AG04450 (cell line): ENCODE data around the gene HAGHL. TPM values are rescaled to one million over a fixed set of nuclear protein-coding genes. Genes with fewer than 3 reads are reported as not detected.
A peak's percentile ranks its signal among the peaks of the same experiment; 100 is the strongest.

Experiments used
- CTCF ChIA-PET: fragments of 300-600, 350-600 bp; formaldehyde crosslinking; extraction: SDS; loops from one replicate; lab custom pipeline; 2022; ENCODE audit warnings: antibody characterized with exemption, inconsistent platforms; lab: Charles Lee
- POLR2A ChIA-PET: fragments of 350-600 bp; formaldehyde crosslinking; extraction: SDS; loops from one replicate; lab custom pipeline; 2021; ENCODE audit warnings: antibody characterized with exemption, inconsistent platforms; lab: Yijun Ruan, JAX
- DNase-seq: peaks from one replicate; pipeline ENCODE4 v3.0.0-alpha.2; 2011; ENCODE audit warnings: low read depth, low spot score
- H3K27ac ChIP-seq: one replicate; pipeline ENCODE4 v1.5.1; 2012; ENCODE audit warnings: low read depth, low read length, control low read depth
- H3K27me3 ChIP-seq: one replicate; pipeline ENCODE4 v1.6.0; 2012; ENCODE audit warnings: low read length; ENCODE audit not compliant: control insufficient read depth, insufficient read depth
- H3K4me3 ChIP-seq: 2 replicates; pipeline ENCODE4 v1.5.1; 2011; ENCODE audit warnings: mild to moderate bottlenecking, low read depth, low read length, control low read depth
- H3K9me3 ChIP-seq: 2 replicates; pipeline ENCODE4 v1.5.1; 2012; ENCODE audit warnings: low read length; ENCODE audit not compliant: control insufficient read depth, insufficient read depth
- CTCF ChIP-seq: IDR thresholded peaks from 2 replicates; pipeline ENCODE4 v1.5.1; 2011; ENCODE audit warnings: low read depth, low read length, control low read depth, inconsistent platforms
- polyA plus RNA-seq: library from polyadenylated mRNA; depleted of rRNA; stranded (reverse); fragments of >200 nt; gene quantifications from 2 replicates; pipeline ENCODE4 v1.2.3, GENCODE V29; 2011

HAGHL gene
- polyA plus RNA-seq, 1 experiment: 4.2 TPM

GRCh38 chr16:728131-728889, 1.4 kb downstream of the HAGHL start:
- Histone ChIP-seq H3K4me3 (peak overlapping the region; percentile 73), H3K27ac (no peak overlapping the region), H3K9me3 (no peaks in the 10 kb centered on the region; the same call in 1 of the 2 replicates), H3K27me3 (no peaks in the 10 kb centered on the region)
- ChIA-PET POLR2A (interaction anchor here (0.6 to 0.8 kb wide), 2 partner anchors 44 to 74 kb away, joined by 3 read pairs; partner anchors contain the start of gene JMJD8), CTCF (interaction anchor here (1.0 to 1.5 kb wide), 2 partner anchors 13 to 16 kb away, joined by 4 to 5 read pairs; partner anchors contain the start of gene CIAO3)
- DNase-seq: no peak
- no peak for TF ChIP-seq CTCF

DNA sequence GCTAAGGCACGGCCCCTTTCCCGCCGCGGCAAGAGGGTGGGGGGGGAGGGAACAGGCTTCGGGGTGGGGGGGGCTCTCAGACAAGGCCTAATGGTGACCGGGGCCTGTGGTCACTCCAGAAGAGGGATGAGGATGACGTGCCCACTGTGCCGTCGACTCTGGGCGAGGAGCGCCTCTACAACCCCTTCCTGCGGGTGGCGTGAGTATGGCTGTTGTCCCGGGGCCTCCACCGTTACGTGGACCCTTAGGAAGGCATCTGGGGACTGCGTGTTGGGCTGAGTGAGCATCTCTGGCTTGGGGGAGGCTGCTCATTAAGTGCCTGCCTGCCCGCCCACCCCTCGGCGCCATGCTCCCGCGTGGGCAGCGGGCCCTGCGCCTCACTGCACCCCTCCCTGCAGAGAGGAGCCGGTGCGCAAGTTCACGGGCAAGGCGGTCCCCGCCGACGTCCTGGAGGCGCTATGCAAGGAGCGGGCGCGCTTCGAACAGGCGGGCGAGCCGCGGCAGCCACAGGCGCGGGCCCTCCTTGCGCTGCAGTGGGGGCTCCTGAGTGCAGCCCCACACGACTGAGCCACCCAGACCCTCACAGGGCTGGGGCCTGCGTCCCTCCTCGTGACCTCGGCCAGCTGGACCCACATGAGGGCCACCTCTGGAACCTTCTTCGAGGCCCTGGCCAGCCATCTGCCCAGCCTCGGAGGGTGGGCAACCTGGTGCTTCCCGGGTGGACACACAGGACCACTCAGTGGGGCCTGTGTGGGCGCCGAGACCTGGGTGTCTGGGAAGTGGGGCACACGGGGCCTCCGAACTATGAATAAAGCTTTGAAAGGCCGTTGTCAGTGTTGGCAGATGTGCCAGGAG, 2.2 kb downstream of the HAGHL start:
- H3K27ac ChIP-seq: no peak overlapping the region
- no peak for DNase-seq
- TF ChIP-seq CTCF: no peak
- POLR2A ChIA-PET: interaction anchor here (1.8 kb wide), 1 partner anchor 9 kb away, joined by 5 read pairs; the partner anchor contains the start of gene ANTKMT
- peak overlapping the region; percentile 73 for H3K4me3 ChIP-seq
- CTCF ChIA-PET: interaction anchor here (1.5 kb wide), 1 partner anchor 12 kb away, joined by 4 read pairs; the partner anchor contains the start of gene CIAO3
- H3K27me3 ChIP-seq: no peaks in the 10 kb centered on the region
- H3K9me3 ChIP-seq: no peaks in the 10 kb centered on the region; the same call in 1 of the 2 replicates

- DNase-seq: no peak
- no peak for TF ChIP-seq CTCF
- Histone ChIP-seq H3K27me3 (no peaks in the 10 kb centered on the region), H3K27ac (no peak overlapping the region), H3K9me3 (no peaks in the 10 kb centered on the region; the same call in 1 of the 2 replicates), H3K4me3 (no peak overlapping the region)
- CTCF ChIA-PET: interaction anchor here (1.5 kb wide), 1 partner anchor 11 kb away, joined by 4 read pairs; the partner anchor contains the start of gene CIAO3
- POLR2A ChIA-PET: interaction anchor here (1.8 kb wide), 1 partner anchor 9 kb away, joined by 5 read pairs; the partner anchor contains the start of gene ANTKMT
Measured at GRCh38 chr16:729768-730665, 3.1 kb downstream of the HAGHL start.

DNA sequence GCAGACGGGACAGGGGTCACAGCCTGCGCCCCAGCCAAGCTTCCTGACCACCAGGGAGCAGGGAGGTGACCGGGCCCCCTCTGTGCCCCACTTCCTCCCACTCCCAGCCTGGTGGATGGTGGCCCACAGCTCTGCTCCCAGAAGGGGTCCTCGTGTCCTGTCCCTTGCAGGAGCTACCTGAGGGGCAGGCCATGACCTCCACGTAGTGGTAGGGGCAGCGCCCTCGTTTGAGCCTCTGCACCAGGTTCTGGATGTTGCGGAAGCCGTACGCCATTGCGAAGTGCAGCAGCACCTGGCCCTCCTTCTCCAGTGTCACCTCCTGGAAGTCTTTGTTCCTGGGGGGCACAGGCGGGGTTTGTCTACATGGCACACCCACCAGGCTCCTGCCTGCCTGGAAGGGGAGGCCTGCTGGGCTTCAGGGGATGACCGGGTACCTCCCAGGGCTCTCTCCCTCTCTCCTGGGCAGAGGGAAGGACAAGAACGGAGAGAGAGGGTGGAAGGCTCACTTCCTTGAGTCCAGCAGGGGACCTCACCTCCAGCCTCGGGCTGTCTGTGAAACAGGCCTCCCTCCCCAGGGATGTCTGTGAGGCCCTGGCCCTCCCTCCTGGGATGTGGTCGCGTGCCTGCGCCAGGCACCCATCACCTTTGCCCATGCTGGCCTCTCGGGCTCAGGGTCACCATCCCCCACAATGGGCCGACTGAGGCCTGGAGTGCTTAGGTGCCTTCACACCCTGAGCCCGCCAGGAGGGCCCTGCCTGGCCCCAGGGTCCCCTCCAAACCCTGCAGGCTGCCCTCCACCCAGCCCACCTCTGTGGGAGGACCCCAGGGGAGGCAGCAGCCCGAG, 4.0 kb downstream of the HAGHL start:
- DNase-seq: no peak
- Histone ChIP-seq H3K9me3 (no peaks in the 10 kb centered on the region; the same call in 1 of the 2 replicates), H3K4me3 (no peak overlapping the region), H3K27ac (no peak overlapping the region), H3K27me3 (no peaks in the 10 kb centered on the region)
- POLR2A ChIA-PET: interaction anchor here (1.8 kb wide), 1 partner anchor 10 kb away, joined by 5 read pairs; the partner anchor contains the start of gene ANTKMT
- CTCF ChIA-PET: no interaction called here
- TF ChIP-seq CTCF: no peak
